Activated T-cell treated with anti-CD3 and anti-CD28 coated beads, Interleukin-2, amount 50 U/mL, for 4 hours (primary cell): ENCODE measurements around the gene KLK3. TPM values are rescaled to one million over a fixed set of nuclear protein-coding genes. Genes with fewer than 3 reads are reported as not detected.

Experiments used
- ATAC-seq, 2 donors: fragments of 200-7000 bp; cut with Tn5 transposase; one replicate each; pipeline ENCODE4 v1.10.0; 2021
- DNase-seq: peaks from one replicate; pipeline ENCODE4 v3.0.0-alpha.2; 2020
- H3K27me3 Mint-ChIP-seq: one replicate; pipeline ENCODE4 v1.8.0; 2021; ENCODE audit warnings: low read depth, mixed read lengths
- H3K36me3 Mint-ChIP-seq: one replicate; pipeline ENCODE4 v1.8.0; 2022; ENCODE audit warnings: mixed read lengths; ENCODE audit not compliant: insufficient read depth
- H3K4me1 Mint-ChIP-seq: one replicate; pipeline ENCODE4 v1.8.0; 2021; ENCODE audit warnings: low read depth, mixed read lengths
- H3K4me3 Mint-ChIP-seq: one replicate; pipeline ENCODE4 v1.8.0; 2021; ENCODE audit warnings: mild to moderate bottlenecking, moderate library complexity, mixed read lengths
- H3K9me3 Mint-ChIP-seq: one replicate; pipeline ENCODE4 v1.8.0; 2021; ENCODE audit warnings: mixed read lengths
- total RNA-seq, 3 donors: library from RNA; stranded (reverse); gene quantifications; one replicate each; pipeline ENCODE4 v1.2.1, GENCODE V29; 2021

The KLK3 gene
- total RNA-seq, 3 donors from 2014 or later: not detected

DNA sequence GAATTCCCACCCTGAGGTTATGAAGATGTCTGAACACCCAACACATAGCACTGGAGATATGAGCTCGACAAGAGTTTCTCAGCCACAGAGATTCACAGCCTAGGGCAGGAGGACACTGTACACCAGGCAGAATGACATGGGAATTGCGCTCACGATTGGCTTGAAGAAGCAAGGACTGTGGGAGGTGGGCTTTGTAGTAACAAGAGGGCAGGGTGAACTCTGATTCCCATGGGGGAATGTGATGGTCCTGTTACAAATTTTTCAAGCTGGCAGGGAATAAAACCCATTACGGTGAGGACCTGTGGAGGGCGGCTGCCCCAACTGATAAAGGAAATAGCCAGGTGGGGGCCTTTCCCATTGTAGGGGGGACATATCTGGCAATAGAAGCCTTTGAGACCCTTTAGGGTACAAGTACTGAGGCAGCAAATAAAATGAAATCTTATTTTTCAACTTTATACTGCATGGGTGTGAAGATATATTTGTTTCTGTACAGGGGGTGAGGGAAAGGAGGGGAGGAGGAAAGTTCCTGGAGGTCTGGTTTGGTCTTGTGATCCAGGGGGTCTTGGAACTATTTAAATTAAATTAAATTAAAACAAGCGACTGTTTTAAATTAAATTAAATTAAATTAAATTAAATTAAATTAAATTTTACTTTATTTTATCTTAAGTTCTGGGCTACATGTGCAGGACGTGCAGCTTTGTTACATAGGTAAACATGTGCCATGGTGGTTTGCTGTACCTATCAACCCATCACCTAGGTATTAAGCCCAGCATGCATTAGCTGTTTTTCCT lies 7.0 kb downstream of the KLK3 start:
- DNase-seq (no peak), ATAC-seq (no peak)
- Mint-ChIP-seq H3K4me1 (no peaks in the 10 kb centered on the region), H3K9me3 (peaks cover 10% of the 10 kb centered on the region), H3K4me3 (no peak overlapping the region), H3K36me3 (peaks cover 3% of the 10 kb centered on the region), H3K27me3 (peaks cover 51% of the 10 kb centered on the region)

DNA sequence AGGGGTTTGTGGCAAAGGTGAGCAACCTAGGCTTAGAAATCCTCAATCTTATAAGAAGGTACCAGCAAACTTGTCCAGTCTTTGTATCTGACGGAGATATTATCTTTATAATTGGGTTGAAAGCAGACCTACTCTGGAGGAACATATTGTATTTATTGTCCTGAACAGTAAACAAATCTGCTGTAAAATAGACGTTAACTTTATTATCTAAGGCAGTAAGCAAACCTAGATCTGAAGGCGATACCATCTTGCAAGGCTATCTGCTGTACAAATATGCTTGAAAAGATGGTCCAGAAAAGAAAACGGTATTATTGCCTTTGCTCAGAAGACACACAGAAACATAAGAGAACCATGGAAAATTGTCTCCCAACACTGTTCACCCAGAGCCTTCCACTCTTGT lies 14.8 kb downstream of the KLK3 start:
- ATAC-seq (no peak), DNase-seq (no peak)
- Mint-ChIP-seq H3K27me3 (peaks cover 50% of the 10 kb centered on the region), H3K4me3 (no peak overlapping the region), H3K4me1 (no peaks in the 10 kb centered on the region), H3K9me3 (no peaks in the 10 kb centered on the region), H3K36me3 (no peaks in the 10 kb centered on the region)

DNA sequence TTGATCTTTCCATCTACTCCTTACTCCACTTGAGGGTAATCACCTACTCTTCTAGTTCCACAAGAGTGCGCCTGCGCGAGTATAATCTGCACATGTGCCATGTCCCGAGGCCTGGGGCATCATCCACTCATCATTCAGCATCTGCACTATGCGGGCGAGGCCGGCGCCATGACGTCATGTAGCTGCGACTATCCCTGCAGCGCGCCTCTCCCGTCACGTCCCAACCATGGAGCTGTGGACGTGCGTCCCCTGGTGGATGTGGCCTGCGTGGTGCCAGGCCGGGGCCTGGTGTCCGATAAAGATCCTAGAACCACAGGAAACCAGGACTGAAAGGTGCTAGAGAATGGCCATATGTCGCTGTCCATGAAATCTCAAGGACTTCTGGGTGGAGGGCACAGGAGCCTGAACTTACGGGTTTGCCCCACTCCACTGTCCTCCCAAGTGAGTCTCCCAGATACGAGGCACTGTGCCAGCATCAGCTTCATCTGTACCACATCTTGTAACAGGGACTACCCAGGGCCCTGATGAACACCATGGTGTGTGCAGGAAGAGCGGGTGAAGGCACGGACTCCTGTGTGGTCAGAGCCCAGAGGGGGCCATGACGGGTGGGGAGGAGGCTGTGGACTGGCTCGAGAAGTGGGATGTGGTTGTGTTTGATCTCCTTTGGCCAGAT lies 15.8 kb downstream of the KLK3 start:
- Mint-ChIP-seq H3K9me3 (no peaks in the 10 kb centered on the region), H3K4me3 (no peak overlapping the region), H3K27me3 (peaks cover 46% of the 10 kb centered on the region), H3K4me1 (no peaks in the 10 kb centered on the region), H3K36me3 (no peaks in the 10 kb centered on the region)
- DNase-seq (no peak), ATAC-seq (peak in 1 of 2 donors; percentile 7)

DNA sequence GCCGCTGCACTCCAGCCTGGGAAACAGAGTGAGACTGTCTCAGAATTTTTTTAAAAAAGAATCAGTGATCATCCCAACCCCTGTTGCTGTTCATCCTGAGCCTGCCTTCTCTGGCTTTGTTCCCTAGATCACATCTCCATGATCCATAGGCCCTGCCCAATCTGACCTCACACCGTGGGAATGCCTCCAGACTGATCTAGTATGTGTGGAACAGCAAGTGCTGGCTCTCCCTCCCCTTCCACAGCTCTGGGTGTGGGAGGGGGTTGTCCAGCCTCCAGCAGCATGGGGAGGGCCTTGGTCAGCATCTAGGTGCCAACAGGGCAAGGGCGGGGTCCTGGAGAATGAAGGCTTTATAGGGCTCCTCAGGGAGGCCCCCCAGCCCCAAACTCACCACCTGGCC lies 18.3 kb downstream of the KLK3 start, which contains the start of gene KLK2:
Gene KLK2, plus strand, starts transcription at position 384 of the 400 bp plus-strand sequence. CDS start 35 bp downstream, outside the sequence.
- Mint-ChIP-seq H3K36me3 (no peaks in the 10 kb centered on the region), H3K4me1 (no peaks in the 10 kb centered on the region), H3K4me3 (no peak within 1 kb of the TSS), H3K9me3 (no peaks in the 10 kb centered on the region), H3K27me3 (peaks cover 33% of the 10 kb centered on the region)
- ATAC-seq (no peak), DNase-seq (no peak)

DNA sequence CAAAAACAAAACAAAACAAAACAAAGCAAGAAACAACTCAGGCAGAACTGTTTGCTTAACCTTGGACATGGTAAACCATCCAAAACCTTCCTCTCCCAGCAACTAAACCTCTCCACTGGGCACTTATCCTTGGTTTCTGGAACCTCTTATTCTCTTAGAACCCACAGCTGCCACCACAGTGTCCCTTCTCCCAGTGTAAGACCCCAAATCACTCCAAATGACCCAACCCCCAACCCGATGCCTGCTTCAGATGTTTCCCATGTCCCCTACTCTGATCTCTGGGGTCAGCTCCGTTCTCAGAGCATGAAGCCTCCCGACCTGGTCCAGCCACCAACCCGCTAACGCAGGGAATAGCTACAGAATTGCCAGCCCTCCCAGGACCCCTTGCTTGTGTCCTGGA lies 19.5 kb downstream of the KLK3 start:
- Mint-ChIP-seq H3K9me3 (no peaks in the 10 kb centered on the region), H3K36me3 (no peaks in the 10 kb centered on the region), H3K4me1 (no peaks in the 10 kb centered on the region), H3K4me3 (no peak overlapping the region), H3K27me3 (peaks cover 38% of the 10 kb centered on the region)
- no peak for ATAC-seq
- DNase-seq: no peak

DNA sequence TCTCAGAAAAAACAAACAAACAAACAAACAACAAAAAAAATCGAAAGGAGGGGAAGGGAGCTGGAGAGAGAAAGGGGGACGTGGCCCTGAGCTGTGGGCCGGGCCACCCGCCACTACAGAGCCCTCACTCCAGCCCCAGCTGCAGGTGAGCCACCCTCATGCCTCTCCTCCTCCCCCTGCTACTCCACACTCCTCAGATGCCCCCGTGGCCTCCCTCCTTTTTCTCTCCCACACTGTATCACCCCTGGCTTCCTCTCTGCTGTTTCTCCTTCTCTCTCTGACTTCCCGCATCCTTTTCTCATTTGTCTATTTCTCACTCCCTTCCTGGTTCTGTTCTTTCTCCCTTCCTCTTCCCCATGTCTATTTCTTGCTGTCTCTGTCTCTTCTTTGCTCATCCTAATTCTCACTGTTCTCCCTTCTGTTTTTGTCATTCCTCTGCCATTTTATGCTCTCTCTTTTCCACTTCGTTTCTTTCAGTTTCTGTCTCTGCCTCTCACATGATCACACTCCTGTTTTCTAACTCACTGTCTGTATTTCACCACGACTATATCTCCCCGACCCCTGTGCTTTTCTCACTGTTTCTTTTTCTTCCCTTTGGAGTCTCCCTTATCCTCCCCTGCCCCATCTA lies 21.2 kb downstream of the KLK3 start:
- Mint-ChIP-seq H3K9me3 (no peaks in the 10 kb centered on the region), H3K36me3 (no peaks in the 10 kb centered on the region), H3K27me3 (peaks cover 38% of the 10 kb centered on the region), H3K4me3 (no peak overlapping the region), H3K4me1 (no peaks in the 10 kb centered on the region)
- DNase-seq (no peak), ATAC-seq (no peak)

DNA sequence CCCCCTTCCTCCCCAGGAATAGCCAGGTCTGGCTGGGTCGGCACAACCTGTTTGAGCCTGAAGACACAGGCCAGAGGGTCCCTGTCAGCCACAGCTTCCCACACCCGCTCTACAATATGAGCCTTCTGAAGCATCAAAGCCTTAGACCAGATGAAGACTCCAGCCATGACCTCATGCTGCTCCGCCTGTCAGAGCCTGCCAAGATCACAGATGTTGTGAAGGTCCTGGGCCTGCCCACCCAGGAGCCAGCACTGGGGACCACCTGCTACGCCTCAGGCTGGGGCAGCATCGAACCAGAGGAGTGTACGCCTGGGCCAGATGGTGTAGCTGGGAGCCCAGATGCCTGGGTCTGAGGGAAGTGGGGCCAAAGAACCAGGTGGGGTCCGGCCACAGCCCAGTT lies 21.7 kb downstream of the KLK3 start:
- H3K4me3 Mint-ChIP-seq: no peak overlapping the region

DNA sequence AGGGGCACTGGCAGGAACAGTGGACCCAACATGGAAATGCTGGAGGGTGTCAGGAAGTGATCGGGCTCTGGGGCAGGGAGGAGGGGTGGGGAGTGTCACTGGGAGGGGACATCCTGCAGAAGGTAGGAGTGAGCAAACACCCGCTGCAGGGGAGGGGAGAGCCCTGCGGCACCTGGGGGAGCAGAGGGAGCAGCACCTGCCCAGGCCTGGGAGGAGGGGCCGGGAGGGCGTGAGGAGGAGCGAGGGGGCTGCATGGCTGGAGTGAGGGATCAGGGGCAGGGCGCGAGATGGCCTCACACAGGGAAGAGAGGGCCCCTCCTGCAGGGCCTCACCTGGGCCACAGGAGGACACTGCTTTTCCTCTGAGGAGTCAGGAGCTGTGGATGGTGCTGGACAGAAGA lies 22.6 kb downstream of the KLK3 start:
- no peaks in the 10 kb centered on the region for H3K9me3 Mint-ChIP-seq
- no peak overlapping the region for H3K4me3 Mint-ChIP-seq
- no peak for DNase-seq
- H3K4me1 Mint-ChIP-seq: no peaks in the 10 kb centered on the region
- H3K27me3 Mint-ChIP-seq: peaks cover 30% of the 10 kb centered on the region
- H3K36me3 Mint-ChIP-seq: no peaks in the 10 kb centered on the region
- ATAC-seq: no peak

More for the DNA sequence above, 21.7 kb downstream of the KLK3 start:
- H3K27me3 Mint-ChIP-seq: peaks cover 35% of the 10 kb centered on the region
- no peaks in the 10 kb centered on the region for H3K9me3 Mint-ChIP-seq
- ATAC-seq (no peak), DNase-seq (no peak)
- no peaks in the 10 kb centered on the region for H3K36me3 Mint-ChIP-seq
- no peaks in the 10 kb centered on the region for H3K4me1 Mint-ChIP-seq

DNA sequence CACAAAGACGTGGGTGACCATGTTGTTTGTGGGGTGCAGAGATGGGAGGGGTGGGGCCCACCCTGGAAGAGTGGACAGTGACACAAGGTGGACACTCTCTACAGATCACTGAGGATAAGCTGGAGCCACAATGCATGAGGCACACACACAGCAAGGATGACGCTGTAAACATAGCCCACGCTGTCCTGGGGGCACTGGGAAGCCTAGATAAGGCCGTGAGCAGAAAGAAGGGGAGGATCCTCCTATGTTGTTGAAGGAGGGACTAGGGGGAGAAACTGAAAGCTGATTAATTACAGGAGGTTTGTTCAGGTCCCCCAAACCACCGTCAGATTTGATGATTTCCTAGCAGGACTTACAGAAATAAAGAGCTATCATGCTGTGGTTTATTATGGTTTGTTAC lies 24.1 kb downstream of the KLK3 start:
- no peak for ATAC-seq
- Mint-ChIP-seq H3K9me3 (no peaks in the 10 kb centered on the region), H3K36me3 (no peaks in the 10 kb centered on the region), H3K4me3 (no peak overlapping the region), H3K4me1 (no peaks in the 10 kb centered on the region), H3K27me3 (peaks cover 27% of the 10 kb centered on the region)
- DNase-seq: no peak

DNA sequence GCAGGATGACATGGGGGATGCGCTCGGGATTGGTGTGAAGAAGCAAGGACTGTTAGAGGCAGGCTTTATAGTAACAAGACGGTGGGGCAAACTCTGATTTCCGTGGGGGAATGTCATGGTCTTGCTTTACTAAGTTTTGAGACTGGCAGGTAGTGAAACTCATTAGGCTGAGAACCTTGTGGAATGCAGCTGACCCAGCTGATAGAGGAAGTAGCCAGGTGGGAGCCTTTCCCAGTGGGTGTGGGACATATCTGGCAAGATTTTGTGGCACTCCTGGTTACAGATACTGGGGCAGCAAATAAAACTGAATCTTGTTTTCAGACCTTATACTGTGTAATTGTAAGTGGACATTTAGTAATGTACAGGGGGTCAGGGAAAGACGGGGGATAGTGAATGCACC lies 25.5 kb downstream of the KLK3 start:
- no peaks in the 10 kb centered on the region for H3K36me3 Mint-ChIP-seq
- H3K4me1 Mint-ChIP-seq: no peaks in the 10 kb centered on the region
- H3K9me3 Mint-ChIP-seq: no peaks in the 10 kb centered on the region
- DNase-seq (no peak), ATAC-seq (no peak)
- peaks cover 29% of the 10 kb centered on the region for H3K27me3 Mint-ChIP-seq
- no peak overlapping the region for H3K4me3 Mint-ChIP-seq

DNA sequence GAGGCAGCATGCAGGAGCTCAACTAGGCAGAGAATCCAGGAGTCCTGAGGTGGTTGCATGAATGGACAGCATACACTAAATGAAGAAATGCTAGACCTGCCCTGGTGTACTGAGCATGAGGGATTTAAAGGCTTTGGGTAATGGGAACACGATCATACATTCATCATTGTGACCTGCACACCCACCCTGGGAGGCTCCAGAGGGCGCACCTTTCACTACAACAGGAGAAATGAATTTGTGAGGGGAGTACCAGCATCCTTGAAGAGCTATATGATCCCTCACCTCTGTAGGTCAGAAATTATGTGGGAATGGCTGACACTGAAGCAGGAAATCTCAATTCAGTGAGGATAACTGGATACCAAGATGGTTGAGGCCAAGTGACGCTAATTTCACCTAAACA lies 27.5 kb downstream of the KLK3 start:
- Mint-ChIP-seq H3K36me3 (no peaks in the 10 kb centered on the region), H3K9me3 (no peaks in the 10 kb centered on the region), H3K4me3 (no peak overlapping the region), H3K27me3 (peaks cover 40% of the 10 kb centered on the region), H3K4me1 (no peaks in the 10 kb centered on the region)
- DNase-seq (no peak), ATAC-seq (no peak)

DNA sequence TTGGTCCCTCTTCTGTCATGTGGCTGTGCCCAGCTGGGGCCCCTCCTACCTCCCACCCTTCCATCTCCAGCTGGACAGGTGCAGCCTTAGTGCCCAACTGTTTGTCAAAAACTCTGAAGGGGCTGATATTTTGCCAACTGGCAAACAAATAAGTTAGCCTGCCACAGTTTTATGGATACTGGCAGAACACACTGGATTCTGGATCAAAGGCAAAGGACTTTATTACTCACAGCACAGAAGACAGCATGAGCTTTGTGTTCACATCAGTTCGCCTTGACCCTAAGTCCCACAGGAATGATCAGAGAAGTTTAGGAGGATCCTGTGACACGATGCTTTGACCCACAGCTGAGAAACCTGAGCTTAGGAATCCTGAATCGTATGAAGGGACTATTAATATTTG lies 34.9 kb downstream of the KLK3 start:
- ATAC-seq: no peak
- Mint-ChIP-seq H3K4me3 (no peak overlapping the region), H3K36me3 (no peaks in the 10 kb centered on the region), H3K4me1 (no peaks in the 10 kb centered on the region), H3K27me3 (peaks cover 30% of the 10 kb centered on the region), H3K9me3 (no peaks in the 10 kb centered on the region)
- no peak for DNase-seq

DNA sequence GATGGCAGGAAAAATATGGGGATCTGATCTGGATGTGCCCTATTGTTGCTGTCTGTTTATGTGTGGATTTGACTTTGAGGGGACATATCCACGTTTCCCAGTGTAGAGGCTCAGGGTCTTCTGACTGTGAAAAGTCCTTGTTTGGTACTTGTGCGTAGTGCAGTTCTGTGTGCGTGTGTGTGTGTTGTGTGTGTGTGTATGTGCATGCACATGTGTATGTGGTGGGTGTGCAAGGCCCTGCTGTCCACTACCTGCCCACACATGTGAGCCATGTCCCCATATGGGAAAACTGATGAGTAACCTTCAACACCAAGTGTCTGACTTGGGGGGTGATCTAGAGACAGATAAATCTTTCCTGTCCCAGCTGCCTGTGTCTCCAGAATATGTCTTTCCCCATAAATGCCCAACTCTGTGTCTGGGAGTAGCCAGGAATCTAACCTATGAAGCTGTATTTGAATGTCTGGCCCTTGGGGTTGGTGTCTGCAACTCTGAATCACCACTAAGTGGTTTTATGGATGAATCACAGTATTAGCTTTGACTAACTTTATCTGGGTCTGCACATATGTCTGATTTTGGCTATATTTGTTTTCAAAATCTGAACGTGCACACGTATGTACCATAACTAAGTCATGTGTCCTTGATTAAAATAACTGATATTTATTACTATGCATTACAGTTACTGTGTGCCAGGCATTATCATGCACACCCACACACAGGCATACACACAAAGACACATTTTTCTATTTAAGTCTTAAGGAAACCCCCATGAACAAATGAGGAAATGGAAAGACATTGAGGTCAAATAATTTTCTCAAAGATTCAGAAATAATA lies 35.9 kb downstream of the KLK3 start:
- DNase-seq (no peak), ATAC-seq (no peak)
- H3K27me3 Mint-ChIP-seq: peaks cover 32% of the 10 kb centered on the region
- H3K36me3 Mint-ChIP-seq: no peaks in the 10 kb centered on the region
- H3K9me3 Mint-ChIP-seq: no peaks in the 10 kb centered on the region
- no peak overlapping the region for H3K4me3 Mint-ChIP-seq
- H3K4me1 Mint-ChIP-seq: no peaks in the 10 kb centered on the region

DNA sequence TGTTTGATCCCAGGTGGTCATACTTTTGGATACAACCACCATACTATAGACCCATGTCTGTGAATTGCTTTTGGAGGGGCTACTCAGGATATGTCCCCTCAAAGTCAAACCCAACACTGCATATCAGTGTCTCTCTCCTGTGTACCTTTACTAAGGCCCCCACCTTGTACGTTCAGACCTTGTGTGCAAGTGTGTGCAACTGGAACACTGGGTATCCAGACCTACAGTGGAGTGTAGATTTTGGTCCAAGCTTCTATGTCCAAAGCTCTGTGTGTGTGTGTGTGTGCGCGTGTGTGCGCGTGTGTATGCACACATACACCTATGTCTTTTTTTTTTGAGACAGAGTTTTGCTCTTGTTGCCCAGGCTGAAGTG lies 36.5 kb downstream of the KLK3 start:
- no peak for ATAC-seq

More for the DNA sequence above, 36.5 kb downstream of the KLK3 start:
- H3K36me3 Mint-ChIP-seq: no peaks in the 10 kb centered on the region
- no peak overlapping the region for H3K4me3 Mint-ChIP-seq
- no peak for DNase-seq
- no peaks in the 10 kb centered on the region for H3K9me3 Mint-ChIP-seq
- peaks cover 27% of the 10 kb centered on the region for H3K27me3 Mint-ChIP-seq
- no peaks in the 10 kb centered on the region for H3K4me1 Mint-ChIP-seq
